ENCODE measurements around the gene TUBGCP2. TPM values are rescaled to one million over a fixed set of nuclear protein-coding genes. Genes with fewer than 3 reads are reported as not detected.

The TUBGCP2 gene
- total RNA-seq, 1 experiment from 2014 or later, result 75.1 TPM

GRCh38 chr10:133332936-133333699, 24.4 kb upstream of the TUBGCP2 start:
- intact Hi-C loops (cut with micrococcal nuclease; ENCODE audit: unreplicated experiment), result no loop called here
- no TSS peak for BruUV-seq (replicated peaks)
- CTCF ChIA-PET, result no interaction called here

GRCh38 chr10:133329491-133330202, 21.0 kb upstream of the TUBGCP2 start:
- no peak overlapping the region for H3K27ac ChIP-seq (ENCODE audit: low read depth, low read length, poor library complexity, severe bottlenecking)

More at GRCh38 chr10:133332936-133333699, 24.4 kb upstream of the TUBGCP2 start:
- Histone ChIP-seq H3K9me3 (ENCODE audit: low read depth, low read length, poor library complexity, severe bottlenecking) (no peaks in the 10 kb centered on the region), H3K36me3 (ENCODE audit: insufficient read depth, low read length, poor library complexity, severe bottlenecking) (no peaks in the 10 kb centered on the region), H3K4me3 (ENCODE audit: low read depth, low read length, poor library complexity, severe bottlenecking) (no peak overlapping the region), H3K27me3 (replicated peaks; ENCODE audit: insufficient read depth, low read depth, low read length, poor library complexity) (peaks cover 58% of the 10 kb centered on the region), H3K27ac (ENCODE audit: low read depth, low read length, poor library complexity, severe bottlenecking) (no peak overlapping the region), H3K4me1 (ENCODE audit: insufficient read depth, low read length, poor library complexity, severe bottlenecking) (peaks cover 25% of the 10 kb centered on the region)
- no peak for DNase-seq (ENCODE audit: low spot score)
- no peak for TF ChIP-seq EZH2 (IDR thresholded peaks at IDR 0.05; ENCODE audit: borderline replicate concordance, low read depth, low read length, poor library complexity, severe bottlenecking)
- no peak for TF ChIP-seq CTCF (conservative IDR thresholded peaks at IDR 0.05; ENCODE audit: low read depth, low read length)
- POLR2A ChIA-PET (ENCODE audit: low non-redundant PET), result no interaction called here

More at GRCh38 chr10:133329491-133330202, 21.0 kb upstream of the TUBGCP2 start:
- Histone ChIP-seq H3K4me3 (ENCODE audit: low read depth, low read length, poor library complexity, severe bottlenecking) (peak overlapping the region; percentile 21), H3K4me1 (ENCODE audit: insufficient read depth, low read length, poor library complexity, severe bottlenecking) (peaks cover 14% of the 10 kb centered on the region), H3K27me3 (replicated peaks; ENCODE audit: insufficient read depth, low read depth, low read length, poor library complexity) (peaks cover 43% of the 10 kb centered on the region), H3K36me3 (ENCODE audit: insufficient read depth, low read length, poor library complexity, severe bottlenecking) (no peaks in the 10 kb centered on the region), H3K9me3 (ENCODE audit: low read depth, low read length, poor library complexity, severe bottlenecking) (no peaks in the 10 kb centered on the region)
- intact Hi-C loops (cut with micrococcal nuclease; ENCODE audit: unreplicated experiment), result loop anchor here (5.0 kb wide), 1 partner anchor 193 kb away; no protein-coding TSS in a partner anchor
- TF ChIP-seq CTCF (conservative IDR thresholded peaks at IDR 0.05; ENCODE audit: low read depth, low read length) (peak; percentile 98), EZH2 (IDR thresholded peaks at IDR 0.05; ENCODE audit: borderline replicate concordance, low read depth, low read length, poor library complexity, severe bottlenecking) (no peak)
- peak; percentile 93 for DNase-seq (ENCODE audit: low spot score)
- ChIA-PET CTCF (interaction anchor here (0.6 to 1.5 kb wide), 5 partner anchors 13 to 190 kb away, joined by 3 to 6 read pairs (median 4); partner anchors contain the start of gene PRAP1), POLR2A (ENCODE audit: low non-redundant PET) (no interaction called here)
- no TSS peak for BruUV-seq (replicated peaks)

Data from A673 (cell line).